H1 (cell line): Measurements from ENCODE around the gene SVOPL. TPM values are rescaled to one million over a fixed set of nuclear protein-coding genes. Genes with fewer than 3 reads are reported as not detected.
A peak's percentile ranks its signal among the peaks of the same experiment; 100 is the strongest.

Source experiments
- CTCF ChIA-PET: fragments of 300-600 bp; sonication (Branson Sonifier 250); formaldehyde crosslinking; loops from one replicate; lab custom pipeline; 2021; ENCODE audit not compliant: partially characterized antibody; lab: Charles Lee
- POLR2A ChIA-PET: fragments of 300-600 bp; sonication (Branson Sonifier 250); formaldehyde crosslinking; loops from one replicate; lab custom pipeline; 2021; ENCODE audit warnings: inconsistent platforms; ENCODE audit not compliant: partially characterized antibody; lab: Charles Lee
- DNase-seq, 2 experiments: peaks; one replicate each; pipeline versions ENCODE4 v3.0.0 to v3.0.0-alpha.2; 2010 to 2022; ENCODE audit warnings: low spot score in 2 of 2, low read depth in 1 of 2, mixed read lengths in 1 of 2
- FAIRE-seq: peaks from 2 replicates; lab custom pipeline; 2011; peaks lifted over from hg19 to GRCh38; lab: Jason Lieb, UNC
- H2AFZ ChIP-seq: 2 replicates; pipeline ENCODE4 v1.8.1; 2012; ENCODE audit warnings: low read length, inconsistent platforms
- H2AK5ac ChIP-seq: 2 replicates; pipeline ENCODE4 v1.6.1; 2013; ENCODE audit warnings: low read depth, low read length
- H2BK120ac ChIP-seq: replicated peaks from 2 replicates; pipeline ENCODE3; 2013; ENCODE audit warnings: low read depth, low read length, inconsistent platforms
- H2BK12ac ChIP-seq: 2 replicates; pipeline ENCODE4 v1.6.1; 2013; ENCODE audit warnings: low read depth, low read length
- H2BK15ac ChIP-seq: 2 replicates; pipeline ENCODE4 v1.6.1; 2013; ENCODE audit warnings: low read length
- H2BK20ac ChIP-seq: 2 replicates; pipeline ENCODE4 v1.6.1; 2013; ENCODE audit warnings: low read length
- H2BK5ac ChIP-seq: 2 replicates; pipeline ENCODE4 v1.6.1; 2013; ENCODE audit warnings: low read depth, low read length
- H3K14ac ChIP-seq: 2 replicates; pipeline ENCODE4 v1.6.1; 2013; ENCODE audit warnings: inconsistent platforms; ENCODE audit not compliant: insufficient read length
- H3K18ac ChIP-seq: 2 replicates; pipeline ENCODE4 v1.6.1; 2013; ENCODE audit warnings: low read length; ENCODE audit errors: extremely low read depth
- H3K23ac ChIP-seq: 2 replicates; pipeline ENCODE4 v1.6.1; 2013; ENCODE audit warnings: inconsistent platforms; ENCODE audit not compliant: insufficient read length
- H3K23me2 ChIP-seq: 2 replicates; pipeline ENCODE4 v1.6.1; 2013; ENCODE audit warnings: low read depth, low read length
- H3K27ac ChIP-seq: 2 replicates; pipeline ENCODE4 v1.6.1; 2011; ENCODE audit warnings: low read depth, low read length, inconsistent platforms
- H3K27me3 ChIP-seq, 4 experiments: replicated peaks in 1 of 4; 1 replicate in 1 of 4; 2 replicates in 3 of 4; pipeline versions ENCODE4 v1.6.1 to v1.8.1; 2011 to 2013; ENCODE audit warnings: low read length in 3 of 4, mild to moderate bottlenecking in 3 of 4, inconsistent platforms in 2 of 4, mixed read lengths in 2 of 4, moderate library complexity in 1 of 4; ENCODE audit not compliant: control insufficient read depth in 3 of 4, insufficient read depth in 3 of 4; ENCODE audit errors: extremely low read depth in 1 of 4
- H3K36me3 ChIP-seq, 4 experiments: 2 replicates each; pipeline versions ENCODE4 v1.6.1 to v1.8.1; 2011 to 2013; ENCODE audit warnings: mild to moderate bottlenecking in 4 of 4, low read length in 3 of 4, moderate library complexity in 2 of 4, control low read depth in 1 of 4, inconsistent platforms in 1 of 4; ENCODE audit not compliant: insufficient read depth in 4 of 4, control insufficient read depth in 2 of 4
- H3K4ac ChIP-seq: replicated peaks from 2 replicates; pipeline ENCODE3; 2013; ENCODE audit warnings: low read length, low read depth, mixed read lengths, inconsistent platforms; ENCODE audit not compliant: insufficient read length
- H3K4me1 ChIP-seq, 4 experiments: replicated peaks in 1 of 4; 1 replicate in 1 of 4; 2 replicates in 3 of 4; pipeline versions ENCODE4 v1.6.1 to v1.8.1; 2011 to 2013; ENCODE audit warnings: low read length in 3 of 4, inconsistent platforms in 2 of 4, mixed read lengths in 1 of 4; ENCODE audit not compliant: insufficient read depth in 4 of 4, control insufficient read depth in 3 of 4
- H3K4me2 ChIP-seq, 2 experiments: 2 replicates each; pipeline versions ENCODE4 v1.6.1 to v1.8.1; 2011 to 2013; ENCODE audit warnings: low read depth in 2 of 2, low read length in 2 of 2, control low read depth in 1 of 2, inconsistent platforms in 1 of 2, mild to moderate bottlenecking in 1 of 2; ENCODE audit not compliant: insufficient read depth in 1 of 2
- H3K4me3 ChIP-seq, 4 experiments: fragments of 200-600, 300-600 bp in 1 of 4; sonication (generic), shearing (Covaris generic), sonication (Bioruptor Twin) in 1 of 4; 2 replicates each; pipeline versions ENCODE4 v1.5.1 to v1.8.1; 2011 to 2016; ENCODE audit warnings: low read length in 4 of 4, low read depth in 3 of 4, control low read depth in 2 of 4, inconsistent platforms in 2 of 4, mild to moderate bottlenecking in 2 of 4, mixed read lengths in 1 of 4, moderate library complexity in 1 of 4; ENCODE audit not compliant: insufficient read depth in 2 of 4; ENCODE audit errors: extremely low read depth in 1 of 4
- H3K56ac ChIP-seq: replicated peaks from 2 replicates; pipeline ENCODE3; 2013; ENCODE audit warnings: low read depth, mild to moderate bottlenecking, mixed read lengths, low read length, inconsistent platforms; ENCODE audit not compliant: insufficient read length
- H3K79me1 ChIP-seq: 2 replicates; pipeline ENCODE4 v1.6.1; 2013; ENCODE audit warnings: low read depth, low read length, control low read depth
- H3K79me2 ChIP-seq, 2 experiments: 2 replicates each; pipeline versions ENCODE4 v1.6.1 to v1.8.1; 2012 to 2013; ENCODE audit warnings: low read length in 2 of 2, mild to moderate bottlenecking in 2 of 2, inconsistent platforms in 1 of 2; ENCODE audit not compliant: insufficient read depth in 2 of 2, control insufficient read depth in 1 of 2
- H3K9ac ChIP-seq, 4 experiments: replicated peaks in 1 of 4; 1 replicate in 1 of 4; 2 replicates in 3 of 4; pipeline versions ENCODE4 v1.6.1 to v1.8.1; 2011 to 2013; ENCODE audit warnings: low read depth in 3 of 4, low read length in 3 of 4, control low read depth in 2 of 4, mild to moderate bottlenecking in 2 of 4, moderate library complexity in 2 of 4, inconsistent platforms in 1 of 4; ENCODE audit errors: extremely low read depth in 1 of 4
- H3K9me3 ChIP-seq, 2 experiments: 2 replicates each; pipeline versions ENCODE4 v1.6.1 to v1.8.1; 2012 to 2013; ENCODE audit warnings: mild to moderate bottlenecking in 2 of 2, moderate library complexity in 2 of 2, control low read depth in 1 of 2, inconsistent platforms in 1 of 2, low read depth in 1 of 2, low read length in 1 of 2, mixed read lengths in 1 of 2; ENCODE audit not compliant: insufficient read depth in 2 of 2
- H4K20me1 ChIP-seq, 2 experiments: replicated peaks in 1 of 2; 2 replicates each; pipeline versions ENCODE3 to v1.8.1; 2011 to 2013; ENCODE audit warnings: inconsistent platforms in 2 of 2, low read length in 2 of 2, mild to moderate bottlenecking in 1 of 2; ENCODE audit not compliant: insufficient read depth in 2 of 2, control insufficient read depth in 1 of 2
- H4K5ac ChIP-seq: 2 replicates; pipeline ENCODE4 v1.6.1; 2013; ENCODE audit warnings: low read length, low read depth, mixed read lengths, inconsistent platforms; ENCODE audit not compliant: insufficient read length
- H4K8ac ChIP-seq: 2 replicates; pipeline ENCODE4 v1.8.0; 2013; ENCODE audit warnings: mild to moderate bottlenecking, moderate library complexity, low read length, inconsistent platforms; ENCODE audit not compliant: insufficient read depth; ENCODE audit errors: extremely low read depth
- H4K91ac ChIP-seq: replicated peaks from 2 replicates; pipeline ENCODE3; 2013; ENCODE audit warnings: low read length, mixed read lengths, inconsistent platforms; ENCODE audit not compliant: insufficient read length
- ASH2L ChIP-seq: fragments of 200-600, 300-600 bp; sonication (generic); IDR thresholded peaks from one replicate; pipeline ENCODE4 v1.7.1; 2017; ENCODE audit warnings: low read length
- BRCA1 ChIP-seq: IDR thresholded peaks from 2 replicates; pipeline ENCODE4 v1.6.1; 2012; ENCODE audit warnings: low read depth, low read length, improper control_type of control experiment
- EGR1 ChIP-seq: IDR thresholded peaks from 2 replicates; pipeline ENCODE4 v1.6.1; 2011; ENCODE audit warnings: low read depth, low read length, borderline replicate concordance
- GTF2F1 ChIP-seq: IDR thresholded peaks from 2 replicates; pipeline ENCODE4 v1.6.1; 2012; ENCODE audit warnings: low read depth, low read length, improper control_type of control experiment, borderline replicate concordance
- POLR2AphosphoS5 ChIP-seq: IDR thresholded peaks from 2 replicates; pipeline ENCODE4 v1.6.1; 2011; ENCODE audit warnings: low read depth, low read length
- RBBP5 ChIP-seq: IDR thresholded peaks from 2 replicates; pipeline ENCODE4 v1.7.1; 2012; ENCODE audit warnings: low read depth, mild to moderate bottlenecking, inconsistent platforms, low read length, moderate library complexity, borderline replicate concordance
- RFX5 ChIP-seq: IDR thresholded peaks from 2 replicates; pipeline ENCODE4 v1.6.1; 2011; ENCODE audit warnings: low read depth, low read length, improper control_type of control experiment, borderline replicate concordance
- SIX5 ChIP-seq: IDR thresholded peaks from 2 replicates; pipeline ENCODE4 v1.6.1; 2011; ENCODE audit warnings: mild to moderate bottlenecking, low read depth, low read length
- SUZ12 ChIP-seq: fragments of 200-600 bp; sonication (generic); IDR thresholded peaks from 2 replicates; pipeline ENCODE4 v1.6.1; 2012; ENCODE audit warnings: mild to moderate bottlenecking, inconsistent platforms, low read length, moderate library complexity, mixed read lengths
- TAF1 ChIP-seq: IDR thresholded peaks from 2 replicates; pipeline ENCODE4 v1.6.1; 2011; ENCODE audit warnings: mild to moderate bottlenecking, low read depth, low read length
- YY1 ChIP-seq: IDR thresholded peaks from 2 replicates; pipeline ENCODE4 v1.6.1; 2011; ENCODE audit warnings: low read depth, mild to moderate bottlenecking, low read length
- WGBS, 2 experiments: shearing (Covaris generic) in 1 of 2; methylation state at CpG; one replicate each; pipeline versions ENCODE4 v1.1.6 to v1.1.7; 2013 to 2015; ENCODE audit warnings: low lambda C conversion rate in 2 of 2, mixed read lengths in 2 of 2, inconsistent platforms in 1 of 2, low coverage in 1 of 2, missing lambda C conversion rate in 1 of 2; ENCODE audit not compliant: insufficient replicate concordance in 2 of 2, insufficient coverage in 1 of 2, insufficient read length in 1 of 2; ENCODE audit errors: extremely low coverage in 1 of 2, missing lambda C conversion rate in 1 of 2; 5-methylcytosine and 5-hydroxymethylcytosine counted together
- polyA plus RNA-seq, 7 experiments: library from polyadenylated mRNA; depleted of rRNA in 3 of 7; stranded (reverse) in 5 of 7; unstranded in 2 of 7; fragments of >200 nt in 5 of 7; fragments of 200-250 nt in 2 of 7; gene quantifications; 1 replicate in 5 of 7; 2 replicates in 1 of 7; 4 replicates in 1 of 7; pipeline versions ENCODE4 v1.2.1 to v1.2.3, GENCODE V29; 2011 to 2013; ENCODE audit warnings: missing spikeins in 2 of 7, mixed read lengths in 2 of 7
- total RNA-seq: library from RNA; stranded (reverse); fragmentation: NEBNext Ultra II Directional; extraction: Animal tissue kit (Norgen Biotek cat#: 25700); gene quantifications from 2 replicates; pipeline ENCODE4 v1.2.1, GENCODE V29; 2021

SVOPL gene
- total and polyA plus RNA-seq, 2 of the 8 experiments (the other 6 are each of a cell fraction or from before 2014, with no cell fraction given), result 1.1 to 1.4 TPM

GRCh38 chr7:138663725-138664710 lies 37.1 kb downstream of the SVOPL start:
- H3K14ac ChIP-seq, result no peak overlapping the region
- H3K36me3 ChIP-seq, result no peaks in the 10 kb centered on the region
- H3K18ac ChIP-seq, result peak overlapping the region; percentile 81
- H2BK15ac ChIP-seq, result no peak overlapping the region
- H4K8ac ChIP-seq, result peak overlapping the region; percentile 51
- FAIRE-seq, result peak; percentile 39
- no peaks in the 10 kb centered on the region; a peak in 2 of 7 replicates for H3K27me3 ChIP-seq
- H2AFZ ChIP-seq, result no peak overlapping the region
- peak overlapping the region; percentile 60 to 72 for H3K4me2 ChIP-seq
- peak overlapping the region; percentile 71 for H2BK120ac ChIP-seq
- peak overlapping the region; percentile 37 for H3K56ac ChIP-seq
- no peak overlapping the region for H2AK5ac ChIP-seq
- H4K20me1 ChIP-seq, result no peaks in the 10 kb centered on the region
- peak overlapping the region; percentile 48 to 67 (median 54) for H3K4me3 ChIP-seq
- H3K9ac ChIP-seq, result peak overlapping the region in 2 of 4 experiments; percentile 20 to 38; a peak in 4 of 7 replicates
- ChIA-PET POLR2A (interaction anchor here (0.6 to 1.4 kb wide), 4 partner anchors 12 to 205 kb away, joined by 3 to 5 read pairs (median 4); no protein-coding TSS in a partner anchor), CTCF (interaction anchor here (1.5 to 2.6 kb wide), 4 partner anchors 13 to 75 kb away, joined by 4 to 15 read pairs (median 6); no protein-coding TSS in a partner anchor)
- H3K27ac ChIP-seq, result 0 out of 2 replicates have a peak overlapping the region, but pooled peaks have one; percentile 50
- 37% methylated on average over 54 of the region's 59 CpGs; no CpG with 5 or more reads in 1 of the 2 experiments for WGBS, 2 experiments
- no peaks in the 10 kb centered on the region for H3K79me2 ChIP-seq
- no peak overlapping the region for H3K23ac ChIP-seq
- peak overlapping the region; percentile 87 for H2BK5ac ChIP-seq
- no peak overlapping the region for H3K4ac ChIP-seq
- no peaks in the 10 kb centered on the region; the same call in 1 of the 2 replicates for H3K23me2 ChIP-seq
- peak in 1 of 2 experiments; percentile 64 for DNase-seq
- H4K5ac ChIP-seq, result peak overlapping the region; percentile 59
- H2BK20ac ChIP-seq, result 0 out of 2 replicates have a peak overlapping the region, but pooled peaks have one; percentile 43
- peaks cover 7 to 38% (median 19%) of the 10 kb centered on the region in 4 experiments for H3K4me1 ChIP-seq
- H2BK12ac ChIP-seq, result peak overlapping the region; percentile 96
- H4K91ac ChIP-seq, result peak overlapping the region; percentile 86
- peaks cover 0 to 4% of the 10 kb centered on the region in 2 experiments; a peak in 1 of 4 replicates for H3K9me3 ChIP-seq
- no peaks in the 10 kb centered on the region for H3K79me1 ChIP-seq
- TF ChIP-seq BRCA1 (no peak), TAF1 (no peak), ASH2L (peak; percentile 16), GTF2F1 (no peak), POLR2AphosphoS5 (0 out of 2 replicates have a peak, but pooled peaks have one; percentile 40), EGR1 (no peak), SUZ12 (no peak), RFX5 (no peak), SIX5 (no peak), YY1 (no peak), RBBP5 (peak; percentile 73; the same call in 1 of the 2 replicates)
